ENCODE data around the gene B4GALT2. TPM values are rescaled to one million over a fixed set of nuclear protein-coding genes. Genes with fewer than 3 reads are reported as not detected.

The B4GALT2 gene
- total and polyA plus RNA-seq, 9 of the 15 experiments (the other 6 are each of a cell fraction or from before 2014, with no cell fraction given): 1.3 to 86.8 (median 43.8) TPM

DNA sequence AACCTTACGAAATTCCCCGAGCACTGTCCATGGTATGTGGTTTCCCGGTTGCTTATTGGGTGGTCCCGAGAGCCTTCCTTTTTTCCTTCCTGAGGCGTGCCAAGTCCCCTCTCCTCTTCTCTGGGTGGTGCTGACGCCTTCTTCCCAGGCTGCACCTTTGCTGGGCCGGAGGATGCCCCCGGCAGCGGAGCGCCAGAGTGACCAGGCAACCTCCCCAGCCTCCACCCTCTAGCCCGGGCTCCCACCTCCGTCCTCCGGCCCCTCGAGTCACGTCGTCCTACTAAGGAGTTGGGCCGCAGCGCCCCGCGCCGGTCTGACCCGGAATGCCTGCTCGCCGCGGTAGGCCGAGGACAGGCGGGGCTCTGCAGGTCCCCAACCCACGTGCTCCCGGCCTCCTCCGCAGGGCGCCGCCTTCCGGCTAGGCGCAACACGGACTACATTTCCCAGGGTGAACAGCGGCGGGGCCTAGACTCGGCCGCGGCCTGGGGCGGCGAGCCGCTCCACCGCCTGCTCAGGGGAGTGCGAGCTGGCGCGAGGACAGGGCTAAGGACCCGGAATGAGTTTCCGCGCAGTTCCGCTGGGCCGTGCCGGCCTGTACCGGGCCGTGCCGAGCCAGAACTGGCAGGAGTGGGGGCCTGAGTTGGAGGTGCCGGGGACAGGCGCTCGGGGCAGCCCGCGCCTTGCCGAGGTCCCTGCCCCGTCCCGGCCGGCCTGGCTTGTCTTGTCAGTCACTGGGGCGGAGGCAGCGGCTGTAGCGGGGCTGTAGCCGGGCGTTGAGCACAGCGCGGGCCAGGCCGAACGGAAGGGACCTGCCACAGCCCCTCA lies 32.6 kb upstream of the B4GALT2 start, which contains the start of gene IPO13 (continued):
- TF ChIP-seq, protein P1, sequence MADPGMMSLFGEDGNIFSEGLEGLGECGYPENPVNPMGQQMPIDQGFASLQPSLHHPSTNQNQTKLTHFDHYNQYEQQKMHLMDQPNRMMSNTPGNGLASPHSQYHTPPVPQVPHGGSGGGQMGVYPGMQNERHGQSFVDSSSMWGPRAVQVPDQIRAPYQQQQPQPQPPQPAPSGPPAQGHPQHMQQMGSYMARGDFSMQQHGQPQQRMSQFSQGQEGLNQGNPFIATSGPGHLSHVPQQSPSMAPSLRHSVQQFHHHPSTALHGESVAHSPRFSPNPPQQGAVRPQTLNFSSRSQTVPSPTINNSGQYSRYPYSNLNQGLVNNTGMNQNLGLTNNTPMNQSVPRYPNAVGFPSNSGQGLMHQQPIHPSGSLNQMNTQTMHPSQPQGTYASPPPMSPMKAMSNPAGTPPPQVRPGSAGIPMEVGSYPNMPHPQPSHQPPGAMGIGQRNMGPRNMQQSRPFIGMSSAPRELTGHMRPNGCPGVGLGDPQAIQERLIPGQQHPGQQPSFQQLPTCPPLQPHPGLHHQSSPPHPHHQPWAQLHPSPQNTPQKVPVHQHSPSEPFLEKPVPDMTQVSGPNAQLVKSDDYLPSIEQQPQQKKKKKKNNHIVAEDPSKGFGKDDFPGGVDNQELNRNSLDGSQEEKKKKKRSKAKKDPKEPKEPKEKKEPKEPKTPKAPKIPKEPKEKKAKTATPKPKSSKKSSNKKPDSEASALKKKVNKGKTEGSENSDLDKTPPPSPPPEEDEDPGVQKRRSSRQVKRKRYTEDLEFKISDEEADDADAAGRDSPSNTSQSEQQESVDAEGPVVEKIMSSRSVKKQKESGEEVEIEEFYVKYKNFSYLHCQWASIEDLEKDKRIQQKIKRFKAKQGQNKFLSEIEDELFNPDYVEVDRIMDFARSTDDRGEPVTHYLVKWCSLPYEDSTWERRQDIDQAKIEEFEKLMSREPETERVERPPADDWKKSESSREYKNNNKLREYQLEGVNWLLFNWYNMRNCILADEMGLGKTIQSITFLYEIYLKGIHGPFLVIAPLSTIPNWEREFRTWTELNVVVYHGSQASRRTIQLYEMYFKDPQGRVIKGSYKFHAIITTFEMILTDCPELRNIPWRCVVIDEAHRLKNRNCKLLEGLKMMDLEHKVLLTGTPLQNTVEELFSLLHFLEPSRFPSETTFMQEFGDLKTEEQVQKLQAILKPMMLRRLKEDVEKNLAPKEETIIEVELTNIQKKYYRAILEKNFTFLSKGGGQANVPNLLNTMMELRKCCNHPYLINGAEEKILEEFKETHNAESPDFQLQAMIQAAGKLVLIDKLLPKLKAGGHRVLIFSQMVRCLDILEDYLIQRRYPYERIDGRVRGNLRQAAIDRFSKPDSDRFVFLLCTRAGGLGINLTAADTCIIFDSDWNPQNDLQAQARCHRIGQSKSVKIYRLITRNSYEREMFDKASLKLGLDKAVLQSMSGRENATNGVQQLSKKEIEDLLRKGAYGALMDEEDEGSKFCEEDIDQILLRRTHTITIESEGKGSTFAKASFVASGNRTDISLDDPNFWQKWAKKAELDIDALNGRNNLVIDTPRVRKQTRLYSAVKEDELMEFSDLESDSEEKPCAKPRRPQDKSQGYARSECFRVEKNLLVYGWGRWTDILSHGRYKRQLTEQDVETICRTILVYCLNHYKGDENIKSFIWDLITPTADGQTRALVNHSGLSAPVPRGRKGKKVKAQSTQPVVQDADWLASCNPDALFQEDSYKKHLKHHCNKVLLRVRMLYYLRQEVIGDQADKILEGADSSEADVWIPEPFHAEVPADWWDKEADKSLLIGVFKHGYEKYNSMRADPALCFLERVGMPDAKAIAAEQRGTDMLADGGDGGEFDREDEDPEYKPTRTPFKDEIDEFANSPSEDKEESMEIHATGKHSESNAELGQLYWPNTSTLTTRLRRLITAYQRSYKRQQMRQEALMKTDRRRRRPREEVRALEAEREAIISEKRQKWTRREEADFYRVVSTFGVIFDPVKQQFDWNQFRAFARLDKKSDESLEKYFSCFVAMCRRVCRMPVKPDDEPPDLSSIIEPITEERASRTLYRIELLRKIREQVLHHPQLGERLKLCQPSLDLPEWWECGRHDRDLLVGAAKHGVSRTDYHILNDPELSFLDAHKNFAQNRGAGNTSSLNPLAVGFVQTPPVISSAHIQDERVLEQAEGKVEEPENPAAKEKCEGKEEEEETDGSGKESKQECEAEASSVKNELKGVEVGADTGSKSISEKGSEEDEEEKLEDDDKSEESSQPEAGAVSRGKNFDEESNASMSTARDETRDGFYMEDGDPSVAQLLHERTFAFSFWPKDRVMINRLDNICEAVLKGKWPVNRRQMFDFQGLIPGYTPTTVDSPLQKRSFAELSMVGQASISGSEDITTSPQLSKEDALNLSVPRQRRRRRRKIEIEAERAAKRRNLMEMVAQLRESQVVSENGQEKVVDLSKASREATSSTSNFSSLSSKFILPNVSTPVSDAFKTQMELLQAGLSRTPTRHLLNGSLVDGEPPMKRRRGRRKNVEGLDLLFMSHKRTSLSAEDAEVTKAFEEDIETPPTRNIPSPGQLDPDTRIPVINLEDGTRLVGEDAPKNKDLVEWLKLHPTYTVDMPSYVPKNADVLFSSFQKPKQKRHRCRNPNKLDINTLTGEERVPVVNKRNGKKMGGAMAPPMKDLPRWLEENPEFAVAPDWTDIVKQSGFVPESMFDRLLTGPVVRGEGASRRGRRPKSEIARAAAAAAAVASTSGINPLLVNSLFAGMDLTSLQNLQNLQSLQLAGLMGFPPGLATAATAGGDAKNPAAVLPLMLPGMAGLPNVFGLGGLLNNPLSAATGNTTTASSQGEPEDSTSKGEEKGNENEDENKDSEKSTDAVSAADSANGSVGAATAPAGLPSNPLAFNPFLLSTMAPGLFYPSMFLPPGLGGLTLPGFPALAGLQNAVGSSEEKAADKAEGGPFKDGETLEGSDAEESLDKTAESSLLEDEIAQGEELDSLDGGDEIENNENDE (IDR thresholded peaks at IDR 0.05; ENCODE audit: low read depth, low read length): no peak
- TF ChIP-seq PHB2 (IDR thresholded peaks at IDR 0.05; ENCODE audit: low read depth) (no peak), SMARCB1 (IDR thresholded peaks at IDR 0.05; ENCODE audit: insufficient read length, low read depth) (peak; percentile 53), RBM22 (IDR thresholded peaks at IDR 0.05; ENCODE audit: low read depth, low read length, poor library complexity, severe bottlenecking) (no peak), ILF3 (IDR thresholded peaks at IDR 0.05; ENCODE audit: borderline replicate concordance) (no peak), ETV1 (tag; conservative IDR thresholded peaks at IDR 0.05; ENCODE audit: low read depth) (peak; percentile 64), HLTF (IDR thresholded peaks at IDR 0.05) (no peak; the same call in 1 of the 2 replicates)
- TF ChIP-seq, protein P2, sequence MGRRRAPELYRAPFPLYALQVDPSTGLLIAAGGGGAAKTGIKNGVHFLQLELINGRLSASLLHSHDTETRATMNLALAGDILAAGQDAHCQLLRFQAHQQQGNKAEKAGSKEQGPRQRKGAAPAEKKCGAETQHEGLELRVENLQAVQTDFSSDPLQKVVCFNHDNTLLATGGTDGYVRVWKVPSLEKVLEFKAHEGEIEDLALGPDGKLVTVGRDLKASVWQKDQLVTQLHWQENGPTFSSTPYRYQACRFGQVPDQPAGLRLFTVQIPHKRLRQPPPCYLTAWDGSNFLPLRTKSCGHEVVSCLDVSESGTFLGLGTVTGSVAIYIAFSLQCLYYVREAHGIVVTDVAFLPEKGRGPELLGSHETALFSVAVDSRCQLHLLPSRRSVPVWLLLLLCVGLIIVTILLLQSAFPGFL (CRISPR knock-in tag; IDR thresholded peaks at IDR 0.05): 0 out of 2 replicates have a peak, but pooled peaks have one; percentile 91
- TF ChIP-seq, protein P3, sequence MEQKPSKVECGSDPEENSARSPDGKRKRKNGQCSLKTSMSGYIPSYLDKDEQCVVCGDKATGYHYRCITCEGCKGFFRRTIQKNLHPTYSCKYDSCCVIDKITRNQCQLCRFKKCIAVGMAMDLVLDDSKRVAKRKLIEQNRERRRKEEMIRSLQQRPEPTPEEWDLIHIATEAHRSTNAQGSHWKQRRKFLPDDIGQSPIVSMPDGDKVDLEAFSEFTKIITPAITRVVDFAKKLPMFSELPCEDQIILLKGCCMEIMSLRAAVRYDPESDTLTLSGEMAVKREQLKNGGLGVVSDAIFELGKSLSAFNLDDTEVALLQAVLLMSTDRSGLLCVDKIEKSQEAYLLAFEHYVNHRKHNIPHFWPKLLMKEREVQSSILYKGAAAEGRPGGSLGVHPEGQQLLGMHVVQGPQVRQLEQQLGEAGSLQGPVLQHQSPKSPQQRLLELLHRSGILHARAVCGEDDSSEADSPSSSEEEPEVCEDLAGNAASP (IDR thresholded peaks at IDR 0.05): no peak
- TF ChIP-seq, protein P4, sequence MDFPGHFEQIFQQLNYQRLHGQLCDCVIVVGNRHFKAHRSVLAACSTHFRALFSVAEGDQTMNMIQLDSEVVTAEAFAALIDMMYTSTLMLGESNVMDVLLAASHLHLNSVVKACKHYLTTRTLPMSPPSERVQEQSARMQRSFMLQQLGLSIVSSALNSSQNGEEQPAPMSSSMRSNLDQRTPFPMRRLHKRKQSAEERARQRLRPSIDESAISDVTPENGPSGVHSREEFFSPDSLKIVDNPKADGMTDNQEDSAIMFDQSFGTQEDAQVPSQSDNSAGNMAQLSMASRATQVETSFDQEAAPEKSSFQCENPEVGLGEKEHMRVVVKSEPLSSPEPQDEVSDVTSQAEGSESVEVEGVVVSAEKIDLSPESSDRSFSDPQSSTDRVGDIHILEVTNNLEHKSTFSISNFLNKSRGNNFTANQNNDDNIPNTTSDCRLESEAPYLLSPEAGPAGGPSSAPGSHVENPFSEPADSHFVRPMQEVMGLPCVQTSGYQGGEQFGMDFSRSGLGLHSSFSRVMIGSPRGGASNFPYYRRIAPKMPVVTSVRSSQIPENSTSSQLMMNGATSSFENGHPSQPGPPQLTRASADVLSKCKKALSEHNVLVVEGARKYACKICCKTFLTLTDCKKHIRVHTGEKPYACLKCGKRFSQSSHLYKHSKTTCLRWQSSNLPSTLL (IDR thresholded peaks at IDR 0.05): no peak

All from K562 (cell line).